Parathyroid adenoma (tissue), 2 donors: Measurements from ENCODE around the gene TC2N.

Source experiments
- H2AFZ ChIP-seq: fragments of 300-600 bp; sonication (generic); one replicate; pipeline ENCODE4 v1.7.0; 2017; ENCODE audit warnings: antibody characterized with exemption, mild to moderate bottlenecking
- H3K27ac ChIP-seq: fragments of 300-600 bp; sonication (generic); one replicate; pipeline ENCODE4 v1.7.0; 2017
- H3K27me3 ChIP-seq: fragments of 300-600 bp; sonication (generic); one replicate; pipeline ENCODE4 v1.7.0; 2017; ENCODE audit warnings: low read length; ENCODE audit not compliant: control insufficient read depth, insufficient read depth
- H3K36me3 ChIP-seq: fragments of 300-600 bp; sonication (generic); one replicate; pipeline ENCODE4 v1.7.0; 2017; ENCODE audit warnings: low read length; ENCODE audit not compliant: control insufficient read depth, insufficient read depth
- H3K4me1 ChIP-seq: fragments of 300-600 bp; sonication (generic); one replicate; pipeline ENCODE4 v1.7.0; 2017; ENCODE audit warnings: control low read depth
- H3K4me2 ChIP-seq: fragments of 300-600 bp; sonication (generic); one replicate; pipeline ENCODE4 v1.7.0; 2017; ENCODE audit warnings: low read length
- H3K4me3 ChIP-seq: fragments of 300-600 bp; sonication (generic); one replicate; pipeline ENCODE4 v1.7.0; 2017; ENCODE audit warnings: low read depth, low read length
- H3K79me2 ChIP-seq: fragments of 300-600 bp; sonication (generic); one replicate; pipeline ENCODE4 v1.7.0; 2017; ENCODE audit warnings: control low read depth
- H3K9ac ChIP-seq: fragments of 300-600 bp; sonication (generic); one replicate; pipeline ENCODE4 v1.7.0; 2017; ENCODE audit warnings: mild to moderate bottlenecking
- H3K9me3 ChIP-seq: fragments of 300-600 bp; sonication (generic); one replicate; pipeline ENCODE4 v1.7.0; 2017; ENCODE audit warnings: low read length; ENCODE audit not compliant: control insufficient read depth
- CTCF ChIP-seq: fragments of 300-600 bp; sonication (generic); IDR thresholded peaks from one replicate; pipeline ENCODE4 v1.7.0; 2017; ENCODE audit warnings: antibody characterized with exemption, mild to moderate bottlenecking
- donor health status: primary hyperparathyroidism.

Gene TC2N

GRCh38 chr14:91867316-91867988 is at the start of gene TC2N:
TC2N (minus strand) TSS chr14:91867536; CDS start chr14:91813769, 53,767 bp downstream.
- Histone ChIP-seq H3K27me3 (no peaks in the 10 kb centered on the region), H3K4me1 (peaks cover under 1% of the 10 kb centered on the region), H3K4me3 (no peak within 1 kb of the TSS), H3K9me3 (no peaks in the 10 kb centered on the region), H3K9ac (no peak within 1 kb of the TSS), H3K36me3 (no peaks in the 10 kb centered on the region), H3K27ac (no peak within 1 kb of the TSS), H2AFZ (no peak within 1 kb of the TSS), H3K79me2 (no peaks in the 10 kb centered on the region), H3K4me2 (no peak within 1 kb of the TSS)
- no peak for TF ChIP-seq CTCF

- no peaks in the 10 kb centered on the region for H3K36me3 ChIP-seq
- H3K79me2 ChIP-seq, result peaks cover 3% of the 10 kb centered on the region
- no peak overlapping the region for H3K4me2 ChIP-seq
- H2AFZ ChIP-seq, result peak overlapping the region; percentile 16
- no peak overlapping the region for H3K27ac ChIP-seq
- H3K9me3 ChIP-seq, result no peaks in the 10 kb centered on the region
- H3K4me3 ChIP-seq, result no peak overlapping the region
- TF ChIP-seq CTCF, result no peak
- H3K9ac ChIP-seq, result no peak overlapping the region
- H3K4me1 ChIP-seq, result no peaks in the 10 kb centered on the region
- no peaks in the 10 kb centered on the region for H3K27me3 ChIP-seq
These were observed 44.7 kb upstream of the TC2N start for GRCh38 chr14:91912035-91912434.

- Histone ChIP-seq H3K9me3 (no peaks in the 10 kb centered on the region), H3K9ac (no peak overlapping the region), H2AFZ (peak overlapping the region; percentile 16), H3K4me2 (no peak overlapping the region), H3K4me3 (no peak overlapping the region), H3K36me3 (no peaks in the 10 kb centered on the region), H3K27me3 (no peaks in the 10 kb centered on the region), H3K27ac (no peak overlapping the region), H3K79me2 (peaks cover 3% of the 10 kb centered on the region), H3K4me1 (no peaks in the 10 kb centered on the region)
- peak; percentile 50 for TF ChIP-seq CTCF
These were observed 44.2 kb upstream of the TC2N start for GRCh38 chr14:91911474-91912032.

GRCh38 chr14:91910196-91910595 is 42.9 kb upstream of the TC2N start:
- Histone ChIP-seq H3K4me1 (no peaks in the 10 kb centered on the region), H3K27me3 (no peaks in the 10 kb centered on the region), H3K9me3 (no peaks in the 10 kb centered on the region), H3K4me3 (no peak overlapping the region), H3K4me2 (no peak overlapping the region), H2AFZ (no peak overlapping the region), H3K9ac (no peak overlapping the region), H3K27ac (no peak overlapping the region), H3K79me2 (peaks cover 3% of the 10 kb centered on the region), H3K36me3 (no peaks in the 10 kb centered on the region)
- no peak for TF ChIP-seq CTCF

GRCh38 chr14:91906374-91906773 is 39.0 kb upstream of the TC2N start:
- no peaks in the 10 kb centered on the region for H3K9me3 ChIP-seq
- no peaks in the 10 kb centered on the region for H3K79me2 ChIP-seq
- H3K4me2 ChIP-seq, result no peak overlapping the region
- H3K27me3 ChIP-seq, result no peaks in the 10 kb centered on the region
- H3K4me1 ChIP-seq, result no peaks in the 10 kb centered on the region
- H3K36me3 ChIP-seq, result no peaks in the 10 kb centered on the region
- H3K9ac ChIP-seq, result no peak overlapping the region
- no peak overlapping the region for H3K4me3 ChIP-seq
- TF ChIP-seq CTCF, result no peak
- no peak overlapping the region for H2AFZ ChIP-seq
- no peak overlapping the region for H3K27ac ChIP-seq
